Endometrial microvascular endothelial cells (primary cell): Measurements from ENCODE around the gene NR1H2. TPM values are rescaled to one million over a fixed set of nuclear protein-coding genes. Genes with fewer than 3 reads are reported as not detected.
"Not testable (repeated sequence)": the region's sequence is repeated elsewhere in the genome, so short reads cannot be mapped to it uniquely, and the experiment has no call there.

Source experiments
- in situ Hi-C: cut with HindIII; loops from 2 replicates; pipeline ENCODE4 v1.10.0; 2017; ENCODE audit warnings: low sequenced_read_pairs, low pct_unique_long_range_greater_than_20kb; ENCODE audit errors: inconsistent ontology term
- total RNA-seq: library from RNA; depleted of rRNA; stranded (reverse); fragments of >200 nt; gene quantifications from one replicate; pipeline ENCODE4 v1.2.3, GENCODE V29; 2015; ENCODE audit errors: inconsistent ontology term

The NR1H2 gene
- total RNA-seq, 1 donor from 2014 or later = 76.6 TPM

DNA sequence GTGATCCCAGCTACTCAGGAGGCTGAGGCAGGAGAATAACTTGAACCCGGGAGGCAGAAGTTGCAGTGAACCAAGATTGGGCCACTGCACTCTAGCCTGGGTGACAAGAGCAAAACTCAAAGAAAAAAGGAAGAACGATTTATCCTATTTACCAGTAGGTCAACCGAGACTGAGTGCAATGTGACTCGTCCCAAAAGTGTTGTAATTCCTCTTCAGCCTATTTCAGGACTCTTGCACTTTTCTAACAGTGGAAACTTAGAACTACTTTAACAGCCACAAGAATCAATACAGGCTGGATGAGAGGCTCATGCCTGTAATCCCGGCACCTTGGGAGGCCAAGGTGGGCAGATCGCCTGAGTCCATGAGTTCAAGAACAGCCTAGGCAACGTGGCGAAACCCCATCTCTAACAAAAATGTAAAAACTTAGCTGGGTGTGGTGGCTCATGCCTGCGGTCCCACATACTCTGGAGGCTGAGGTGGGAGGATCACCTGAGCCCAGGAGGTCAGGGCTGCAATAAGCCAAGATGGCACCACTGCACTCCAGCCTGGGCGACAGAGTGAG, 4.3 kb upstream of the NR1H2 start:
- in situ Hi-C loops = no loop called here

DNA sequence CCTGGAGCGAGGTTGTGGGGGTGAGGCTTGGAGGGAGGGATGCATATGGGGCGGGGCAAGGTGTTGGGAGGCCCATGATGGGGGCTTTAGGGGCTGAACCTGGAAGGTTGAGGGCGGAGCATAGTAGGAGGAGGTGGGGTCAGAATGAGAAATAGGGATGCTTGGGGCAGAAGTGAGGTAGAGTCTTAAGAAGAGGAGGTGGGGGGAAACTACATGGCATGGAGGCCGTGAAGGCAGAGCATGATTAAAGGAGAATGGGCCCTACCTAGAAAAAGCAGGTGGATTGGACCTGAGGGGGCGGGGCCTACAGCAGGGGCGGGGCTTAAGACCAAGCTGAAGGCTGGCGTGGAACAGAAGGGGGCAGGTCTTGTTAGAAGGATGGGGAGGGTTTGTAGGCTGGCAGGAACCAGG, 799 bp downstream of the NR1H2 start:
- in situ Hi-C loops = no loop called here

DNA sequence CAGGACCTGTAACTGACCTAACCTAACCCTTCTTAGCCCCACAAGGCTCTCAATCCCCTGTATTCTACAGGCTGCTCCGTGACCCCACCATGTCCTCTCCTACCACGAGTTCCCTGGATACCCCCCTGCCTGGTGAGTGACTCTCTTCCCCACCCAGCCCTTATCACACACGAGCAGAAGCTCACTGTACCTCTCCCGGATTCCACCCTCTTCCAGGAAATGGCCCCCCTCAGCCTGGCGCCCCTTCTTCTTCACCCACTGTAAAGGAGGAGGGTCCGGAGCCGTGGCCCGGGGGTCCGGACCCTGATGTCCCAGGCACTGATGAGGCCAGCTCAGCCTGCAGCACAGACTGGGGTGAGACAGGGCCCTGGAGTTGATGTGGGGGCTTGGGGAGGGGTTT, 1.3 kb downstream of the NR1H2 start:
- in situ Hi-C loops = no loop called here

DNA sequence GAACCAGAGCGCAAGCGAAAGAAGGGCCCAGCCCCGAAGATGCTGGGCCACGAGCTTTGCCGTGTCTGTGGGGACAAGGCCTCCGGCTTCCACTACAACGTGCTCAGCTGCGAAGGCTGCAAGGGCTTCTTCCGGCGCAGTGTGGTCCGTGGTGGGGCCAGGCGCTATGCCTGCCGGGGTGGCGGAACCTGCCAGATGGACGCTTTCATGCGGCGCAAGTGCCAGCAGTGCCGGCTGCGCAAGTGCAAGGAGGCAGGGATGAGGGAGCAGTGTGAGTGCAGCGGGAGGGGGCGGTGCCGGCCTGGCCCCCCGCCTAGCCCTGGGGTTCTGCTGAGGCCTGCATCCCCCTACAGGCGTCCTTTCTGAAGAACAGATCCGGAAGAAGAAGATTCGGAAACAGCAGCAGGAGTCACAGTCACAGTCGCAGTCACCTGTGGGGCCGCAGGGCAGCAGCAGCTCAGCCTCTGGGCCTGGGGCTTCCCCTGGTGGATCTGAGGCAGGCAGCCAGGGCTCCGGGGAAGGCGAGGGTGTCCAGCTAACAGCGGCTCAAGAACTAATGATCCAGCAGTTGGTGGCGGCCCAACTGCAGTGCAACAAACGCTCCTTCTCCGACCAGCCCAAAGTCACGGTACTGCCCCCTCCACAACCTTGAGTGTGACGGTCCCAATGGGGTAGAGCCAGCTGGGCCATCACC, 2.1 kb downstream of the NR1H2 start:
- in situ Hi-C loops = no loop called here

DNA sequence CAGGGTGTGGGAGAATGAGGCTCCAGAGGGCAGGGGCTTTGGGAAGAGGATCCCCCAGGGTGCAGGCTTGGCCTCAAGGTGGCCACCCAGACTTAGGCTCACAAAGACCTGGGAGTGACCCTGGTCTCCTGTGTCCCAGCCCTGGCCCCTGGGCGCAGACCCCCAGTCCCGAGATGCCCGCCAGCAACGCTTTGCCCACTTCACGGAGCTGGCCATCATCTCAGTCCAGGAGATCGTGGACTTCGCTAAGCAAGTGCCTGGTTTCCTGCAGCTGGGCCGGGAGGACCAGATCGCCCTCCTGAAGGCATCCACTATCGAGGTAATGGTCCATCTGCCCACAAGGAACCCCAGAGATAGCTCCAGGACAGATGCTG, 2.6 kb downstream of the NR1H2 start:
- in situ Hi-C loops = no loop called here

DNA sequence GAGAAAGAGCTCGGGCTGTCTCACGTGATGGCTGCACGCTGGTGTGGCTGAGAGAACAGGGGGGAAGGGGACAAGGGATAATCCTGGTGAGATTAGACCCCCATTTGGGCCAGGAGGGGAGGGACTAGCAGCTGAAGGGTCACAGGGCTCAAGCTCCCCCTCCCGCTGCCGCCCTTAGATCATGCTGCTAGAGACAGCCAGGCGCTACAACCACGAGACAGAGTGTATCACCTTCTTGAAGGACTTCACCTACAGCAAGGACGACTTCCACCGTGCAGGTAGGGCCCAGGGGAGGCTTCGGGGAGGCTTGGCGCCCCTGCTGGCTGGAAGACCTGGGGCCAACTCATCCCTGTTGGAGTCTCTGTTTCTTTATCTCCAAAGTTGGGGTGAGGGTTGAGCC, 3.3 kb downstream of the NR1H2 start:
- in situ Hi-C loops = no loop called here

DNA sequence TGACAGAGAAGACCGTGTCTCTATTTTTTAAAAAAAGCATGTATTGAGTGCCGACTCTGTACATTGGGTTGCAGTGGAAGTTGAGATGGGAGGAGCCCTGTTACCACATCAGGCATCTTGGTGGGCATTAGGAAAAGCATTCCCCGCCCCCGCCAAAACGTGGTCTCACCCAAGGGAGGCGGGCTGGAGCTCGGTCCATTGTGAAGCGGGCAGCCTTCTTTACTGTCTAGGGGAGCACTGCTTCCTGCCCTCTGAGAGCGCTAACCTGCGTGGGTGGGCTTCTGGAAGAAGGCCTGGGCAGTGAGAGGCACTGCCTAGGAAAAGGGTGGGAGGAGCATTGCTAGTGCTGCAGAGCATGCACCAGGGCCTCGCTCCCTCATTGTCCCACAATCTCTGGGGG, 3.9 kb downstream of the NR1H2 start:
- in situ Hi-C loops = no loop called here

DNA sequence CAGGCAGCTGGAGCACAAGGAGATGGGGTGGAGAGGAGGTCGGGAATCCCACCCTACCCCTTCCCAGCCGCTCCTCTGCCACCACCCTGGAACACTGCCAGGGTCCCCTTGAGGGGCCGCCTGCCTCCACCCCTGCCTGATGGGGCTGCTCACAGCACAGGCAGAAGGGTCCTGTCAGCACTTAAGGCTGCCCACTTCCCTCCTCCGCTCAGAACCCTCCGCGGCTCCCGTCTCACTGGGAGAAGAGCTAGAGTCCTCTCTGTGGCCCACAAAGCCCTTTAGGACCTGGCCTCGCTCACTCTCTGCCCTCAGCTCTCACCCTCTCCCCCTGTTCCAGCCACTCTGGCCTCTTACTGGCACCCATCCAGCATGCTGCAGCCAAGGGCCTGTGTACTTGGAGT, 4.5 kb downstream of the NR1H2 start:
- in situ Hi-C loops = no loop called here

DNA sequence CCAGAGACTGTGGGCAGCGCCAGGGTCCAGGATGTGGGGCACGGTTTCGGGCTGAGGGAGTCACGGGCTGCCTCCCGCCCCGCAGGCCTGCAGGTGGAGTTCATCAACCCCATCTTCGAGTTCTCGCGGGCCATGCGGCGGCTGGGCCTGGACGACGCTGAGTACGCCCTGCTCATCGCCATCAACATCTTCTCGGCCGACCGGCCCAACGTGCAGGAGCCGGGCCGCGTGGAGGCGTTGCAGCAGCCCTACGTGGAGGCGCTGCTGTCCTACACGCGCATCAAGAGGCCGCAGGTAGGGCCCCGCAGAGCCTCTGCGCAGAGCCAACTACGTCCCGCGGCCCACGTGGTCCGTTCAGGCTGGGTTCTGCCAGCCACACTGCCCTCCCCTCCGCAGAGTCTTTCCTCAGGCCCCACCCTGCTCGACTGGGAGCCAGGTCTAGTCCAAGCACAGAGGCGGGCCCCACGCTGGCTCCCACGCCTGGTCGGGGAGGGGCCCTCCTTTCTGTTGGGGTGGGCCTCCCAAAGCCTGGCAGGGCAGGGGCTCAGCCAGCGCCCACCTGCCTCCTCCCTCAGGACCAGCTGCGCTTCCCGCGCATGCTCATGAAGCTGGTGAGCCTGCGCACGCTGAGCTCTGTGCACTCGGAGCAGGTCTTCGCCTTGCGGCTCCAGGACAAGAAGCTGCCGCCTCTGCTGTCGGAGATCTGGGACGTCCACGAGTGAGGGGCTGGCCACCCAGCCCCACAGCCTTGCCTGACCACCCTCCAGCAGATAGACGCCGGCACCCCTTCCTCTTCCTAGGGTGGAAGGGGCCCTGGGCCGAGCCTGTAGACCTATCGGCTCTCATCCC, 5.8 kb downstream of the NR1H2 start:
- in situ Hi-C loops = no loop called here

DNA sequence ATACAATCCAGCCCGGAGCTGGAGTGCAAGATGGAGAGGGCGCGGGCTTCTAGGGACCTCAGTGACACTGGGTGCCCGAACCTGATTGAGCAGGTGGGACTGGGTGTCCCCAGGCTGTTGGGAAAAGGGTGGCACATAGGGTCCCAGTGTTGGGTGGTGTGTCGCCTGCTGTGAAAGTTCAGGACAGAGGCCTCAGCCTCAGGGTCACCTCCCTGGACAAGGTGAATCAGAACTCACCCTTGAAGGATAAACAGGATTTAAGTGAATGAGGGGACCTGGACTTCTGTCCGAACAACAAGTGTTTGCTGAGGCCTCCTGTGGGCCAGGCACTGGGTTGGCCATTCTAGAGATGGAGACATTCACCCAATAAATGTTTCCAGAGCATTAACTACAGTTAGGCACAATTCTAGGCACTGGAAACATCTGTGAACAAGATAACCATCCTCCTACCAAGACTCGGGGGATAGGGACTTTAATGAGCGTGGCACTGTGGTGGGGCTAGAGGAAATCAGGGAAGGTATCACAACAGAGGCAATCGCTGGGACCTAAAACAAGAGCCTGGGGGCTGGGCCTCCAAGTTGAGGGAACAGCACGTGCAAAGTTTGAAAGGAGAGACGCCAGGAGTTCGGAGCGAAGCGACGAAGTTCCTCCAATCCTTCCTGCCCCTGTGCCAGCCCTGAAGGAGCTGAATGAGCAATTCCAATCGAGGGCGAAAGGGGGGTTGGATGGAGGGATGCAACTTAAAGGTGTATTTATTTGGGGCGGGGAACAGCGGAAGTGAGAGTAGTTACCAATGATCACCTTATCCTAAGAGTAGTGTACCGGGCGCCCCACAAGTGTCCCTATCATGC, 7.0 kb downstream of the NR1H2 start:
- in situ Hi-C loops = no loop called here

DNA sequence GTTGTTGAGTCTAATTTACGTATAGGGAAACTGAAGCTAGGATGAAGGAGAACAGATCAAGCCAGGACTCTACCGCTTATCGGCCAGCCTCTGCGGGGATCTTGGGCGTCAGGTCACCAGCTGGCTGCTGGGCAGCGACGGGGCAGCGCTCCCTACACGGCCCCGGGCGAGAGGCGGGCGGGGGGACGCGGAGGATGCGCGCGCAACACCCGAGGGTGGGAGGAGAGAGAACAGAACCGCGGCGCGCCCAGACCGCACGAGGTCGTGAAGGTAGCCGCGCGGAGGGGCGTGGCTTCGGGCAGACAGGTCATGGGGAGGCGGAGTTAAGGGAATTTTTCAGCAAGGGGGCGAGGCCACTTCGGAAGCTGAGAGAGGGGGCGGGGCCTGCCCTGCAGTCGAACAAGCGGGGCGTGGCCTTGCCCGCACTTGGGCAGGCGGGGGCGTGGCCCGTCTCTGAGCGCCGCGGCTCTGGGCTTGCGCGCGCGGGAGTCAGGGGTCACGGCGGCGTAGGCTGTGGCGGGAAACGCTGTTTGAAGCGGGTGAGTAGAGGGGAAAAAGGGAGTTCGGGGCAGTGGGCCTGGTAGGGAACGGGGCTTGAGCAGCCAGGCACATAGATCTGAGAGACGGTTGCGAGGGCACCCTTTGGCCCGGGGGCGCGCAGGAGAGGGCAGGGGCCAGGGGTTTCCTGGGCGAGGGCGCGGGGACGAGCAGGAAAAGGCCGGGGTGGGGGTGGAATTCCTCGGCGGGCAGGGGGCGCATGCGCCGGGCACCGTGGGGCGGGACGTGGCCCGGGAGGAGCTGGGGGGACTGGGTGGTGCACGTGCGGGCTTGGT, 7.8 kb downstream of the NR1H2 start, which contains the start of gene POLD1:
TSS of gene POLD1 (plus strand) at position 496 of the 833 bp plus-strand sequence. CDS start 14,505 bp downstream, outside the sequence.
- in situ Hi-C loops = no loop called here

DNA sequence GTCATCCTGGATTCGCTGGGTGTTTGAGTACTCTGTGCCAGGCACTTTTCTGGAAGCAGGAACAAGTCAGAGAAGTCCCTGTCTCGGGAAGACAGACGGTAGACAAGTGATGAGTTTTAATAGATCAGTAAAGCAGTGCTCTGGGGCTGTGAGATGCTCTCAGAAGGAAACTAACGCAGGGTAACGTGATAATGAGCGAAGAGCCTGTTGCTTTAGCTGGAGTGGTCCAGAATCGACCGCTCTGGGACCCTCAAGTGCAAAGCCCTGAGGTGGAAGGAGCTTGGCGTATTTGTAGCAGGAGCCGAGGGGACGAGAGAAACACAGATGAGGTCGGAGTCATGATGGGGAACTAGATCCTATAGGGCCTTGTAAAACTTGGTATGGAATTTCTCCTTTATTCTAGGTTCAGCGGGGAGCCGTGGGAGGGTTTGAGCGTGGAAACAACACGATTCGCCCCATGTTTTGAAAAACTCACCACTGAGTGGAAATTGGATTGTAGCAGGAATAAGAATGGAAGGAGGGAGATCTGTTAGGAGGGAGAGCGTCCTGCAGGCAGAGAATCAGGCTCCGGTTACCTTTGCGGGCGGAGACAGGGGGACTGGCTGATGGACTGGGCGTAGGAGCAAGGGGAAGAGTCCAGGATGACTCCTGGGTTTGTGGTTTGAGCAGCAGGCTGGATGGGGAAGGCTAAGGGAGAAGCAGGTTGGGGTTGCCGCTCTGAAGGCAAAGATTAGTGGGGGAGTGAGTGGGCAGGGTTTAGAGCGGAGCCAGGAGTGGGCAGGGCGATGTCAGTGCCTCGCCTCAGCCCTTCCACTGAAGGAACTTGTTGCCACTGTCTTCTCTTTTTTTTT, 8.7 kb downstream of the NR1H2 start:
- in situ Hi-C loops = no loop called here

DNA sequence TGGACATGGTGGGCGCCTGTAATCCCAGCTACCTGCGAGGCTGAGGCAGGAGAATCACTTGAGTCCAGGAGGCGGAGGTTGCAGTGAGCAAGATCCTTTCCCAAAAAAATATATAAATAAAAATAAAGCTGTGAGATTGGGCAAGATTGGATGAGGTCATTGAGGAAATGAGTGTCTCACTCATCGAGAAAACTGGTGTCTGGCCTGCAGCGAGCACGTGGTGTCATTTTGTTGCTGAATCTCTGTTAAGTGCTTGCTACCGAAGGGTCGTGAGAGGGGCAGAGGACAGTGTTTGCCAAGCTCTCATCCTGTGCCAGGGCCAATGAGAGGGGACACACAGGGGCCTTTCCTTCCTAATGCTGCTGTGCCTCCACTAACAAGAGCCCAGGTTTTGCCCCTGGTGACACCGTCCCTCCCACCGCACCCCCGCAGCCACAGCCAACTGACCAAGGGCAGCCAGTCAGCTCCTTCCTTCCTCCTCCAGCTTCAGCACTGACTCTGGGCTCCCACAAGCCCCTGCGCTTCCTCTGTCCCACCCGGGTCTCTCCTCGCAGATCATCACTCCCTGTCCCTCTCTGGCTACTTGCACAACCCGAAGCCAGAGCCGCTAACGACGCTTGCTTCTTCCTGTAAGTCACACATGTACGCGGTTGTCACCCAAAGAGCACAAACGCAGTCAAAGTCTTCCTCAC, 11.1 kb downstream of the NR1H2 start:
- in situ Hi-C loops = no loop called here

DNA sequence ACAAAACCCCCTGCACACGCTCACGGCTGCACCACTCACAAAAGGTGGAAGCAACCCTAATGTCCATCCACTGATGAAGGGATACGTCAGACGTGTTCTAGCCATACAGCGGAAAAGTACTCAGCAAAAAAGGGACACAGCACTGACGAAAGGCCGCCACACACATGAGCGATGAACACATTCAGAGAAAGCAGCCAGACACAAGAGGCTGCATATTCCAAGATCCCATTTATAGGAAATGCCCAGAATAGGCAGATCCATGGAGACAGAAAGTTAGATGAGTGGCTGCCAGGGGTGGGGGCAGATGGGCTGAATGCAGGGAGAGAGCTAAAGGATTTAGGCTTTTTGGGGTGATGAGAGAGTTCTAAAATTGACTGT, 11.6 kb downstream of the NR1H2 start:
- in situ Hi-C loops = no loop called here

DNA sequence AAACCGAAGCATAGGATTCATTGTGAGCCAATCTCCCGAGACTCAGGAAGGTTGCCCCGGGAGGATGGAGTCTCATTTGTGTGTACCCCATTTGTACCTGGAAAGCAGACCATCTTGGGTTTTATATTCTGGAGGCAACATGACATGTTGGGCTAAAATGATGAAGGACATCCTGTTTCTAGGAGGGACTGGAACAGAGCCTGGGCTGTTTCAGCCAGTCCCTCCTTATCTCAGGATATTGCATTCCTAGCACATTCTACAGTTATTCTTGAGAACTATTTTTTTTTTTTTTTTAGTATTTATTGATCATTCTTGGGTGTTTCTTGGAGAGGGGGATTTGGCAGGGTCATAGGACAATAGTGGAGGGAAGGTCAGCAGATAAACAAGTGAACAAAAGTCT, 14.0 kb downstream of the NR1H2 start:
- in situ Hi-C loops = not testable (repeated sequence)

DNA sequence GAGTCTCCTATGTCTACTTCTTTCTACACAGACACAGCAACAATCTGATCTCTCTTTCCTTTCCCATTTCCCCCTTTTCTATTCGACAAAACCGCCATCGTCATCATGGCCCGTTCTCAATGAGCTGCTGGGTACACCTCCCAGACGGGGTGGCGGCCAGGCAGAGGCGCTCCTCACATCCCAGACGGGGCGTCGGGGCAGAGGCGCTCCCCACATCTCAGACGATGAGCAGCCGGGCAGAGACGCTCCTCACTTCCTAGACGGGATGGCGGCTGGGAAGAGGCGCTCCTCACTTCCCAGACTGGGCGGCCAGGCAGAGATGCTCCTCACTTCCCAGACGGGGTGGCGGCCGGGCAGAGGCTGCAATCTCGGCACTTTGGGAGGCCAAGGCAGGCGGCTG, 14.7 kb downstream of the NR1H2 start:
- in situ Hi-C loops = not testable (repeated sequence)

DNA sequence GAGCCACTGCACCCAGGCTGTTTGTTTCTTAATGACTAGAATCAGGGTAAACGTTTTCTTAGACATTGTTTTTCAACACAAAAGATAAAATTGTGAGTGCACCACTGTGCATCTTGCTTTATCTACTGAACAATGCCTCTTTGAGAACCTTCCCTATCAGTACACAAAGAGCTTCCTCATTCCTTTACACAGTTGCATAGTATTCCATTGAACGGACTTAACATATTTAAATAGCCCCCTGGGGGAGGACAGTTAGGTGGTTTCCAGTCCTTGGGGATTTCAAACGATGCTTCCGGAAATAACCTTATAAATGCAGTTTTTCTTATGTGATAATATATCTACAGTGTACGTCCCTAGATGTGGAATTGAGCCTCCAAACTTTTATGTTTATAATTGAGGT, 16.5 kb downstream of the NR1H2 start:
- in situ Hi-C loops = no loop called here
